Stimulated activated CD4-positive, alpha-beta T cell treated with anti-CD3 and anti-CD28 coated beads, Interleukin-1b, Interleukin-23, amount 100 ng/mL, for 4 hours (primary cell): ENCODE results near the gene ZMIZ1.

Experiments used
- DNase-seq, 2 donors: peaks; one replicate each; pipeline ENCODE4 v3.0.0-alpha.2; 2020; ENCODE audit warnings: low read depth in 2 of 2

ZMIZ1 gene

DNA sequence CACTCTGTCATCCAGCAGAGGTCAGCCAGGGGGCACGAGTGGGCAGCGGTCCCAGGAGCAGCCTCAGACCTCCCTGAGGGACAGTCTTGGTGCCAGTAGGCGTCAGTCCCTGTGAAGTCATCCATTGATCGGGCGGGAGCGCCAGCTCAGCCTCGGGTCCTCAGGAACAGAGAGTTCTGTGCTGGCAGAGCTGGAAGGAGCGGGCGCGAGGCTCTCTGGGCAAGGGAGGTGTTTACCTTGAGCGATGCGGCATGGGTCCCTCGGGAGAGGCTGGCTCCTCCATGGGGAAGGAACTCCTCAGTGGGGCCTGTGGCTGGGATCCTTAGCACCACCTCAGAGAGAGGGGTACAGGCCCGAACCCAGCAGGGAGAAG, 177.4 kb downstream of the ZMIZ1 start:
- DNase-seq, result no peak

DNA sequence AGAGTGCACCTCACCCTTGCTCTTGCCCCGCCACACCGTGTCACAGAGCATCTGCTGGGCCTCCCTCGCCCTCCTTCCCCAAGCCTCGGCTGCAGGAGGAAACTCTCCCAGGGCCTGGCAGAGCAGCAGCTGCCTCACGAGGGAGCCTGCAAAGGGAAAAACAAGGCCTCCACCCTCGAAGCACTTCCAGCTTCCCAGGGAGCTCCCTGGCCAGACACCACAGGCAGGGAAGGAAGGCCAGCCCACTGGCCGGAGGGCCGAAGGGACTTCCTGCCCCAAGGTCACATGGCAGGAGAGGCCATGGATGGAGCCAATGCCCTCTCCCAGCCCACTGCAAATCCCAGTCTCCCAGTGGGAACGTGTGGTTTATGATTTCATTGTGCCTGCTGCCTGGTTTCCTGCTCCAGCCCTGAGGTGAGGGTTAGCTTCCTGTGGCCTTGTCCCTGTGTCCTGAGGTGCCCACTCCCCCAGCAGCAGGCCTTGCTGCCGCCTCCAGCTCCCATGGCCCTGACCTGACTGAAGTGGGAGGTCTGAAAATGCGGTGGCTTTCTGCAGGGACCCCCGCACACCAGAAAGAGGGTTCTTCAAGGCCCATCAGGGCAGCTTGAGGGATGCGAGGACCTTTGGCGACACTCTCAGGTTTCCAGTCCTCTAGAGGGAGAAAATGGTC, 178.0 kb downstream of the ZMIZ1 start:
- no peak for DNase-seq

DNA sequence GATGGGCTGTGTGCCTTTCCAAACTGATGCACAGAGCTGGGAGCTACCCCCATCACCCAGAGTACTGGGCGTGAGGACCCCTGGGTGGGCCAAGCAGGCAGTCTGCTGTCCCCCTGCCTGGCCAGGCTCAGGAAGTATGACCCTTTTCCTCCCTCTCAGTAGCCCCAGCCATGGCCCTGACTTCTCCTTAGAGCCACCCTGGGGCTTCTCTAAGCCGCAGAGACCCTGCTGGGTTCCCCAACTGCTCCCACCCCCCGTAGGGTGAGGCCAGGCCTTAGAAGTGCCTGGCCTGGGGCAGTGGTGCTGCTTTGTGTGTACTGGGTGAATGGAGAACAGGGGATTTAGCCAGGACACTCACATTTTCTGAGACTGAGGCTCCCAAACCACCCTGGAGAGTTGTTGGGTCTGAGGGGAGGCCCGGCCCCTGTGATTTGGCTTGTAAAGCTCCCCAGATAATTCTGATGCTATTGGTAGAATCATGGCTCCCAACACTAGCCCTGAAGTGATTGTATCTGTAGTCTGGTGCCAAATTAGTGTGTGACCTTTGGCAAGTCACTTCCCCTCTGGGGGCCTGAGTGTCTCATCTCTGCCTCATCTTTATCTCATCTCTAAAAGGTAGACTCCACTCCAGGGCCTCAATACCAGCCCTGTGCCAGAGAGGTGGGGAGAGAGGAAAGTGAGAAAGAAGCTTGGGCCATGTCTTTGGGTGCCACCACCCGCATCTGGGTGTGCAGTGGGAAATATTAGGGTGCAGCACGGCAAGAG, 178.8 kb downstream of the ZMIZ1 start:
- DNase-seq, result no peak

DNA sequence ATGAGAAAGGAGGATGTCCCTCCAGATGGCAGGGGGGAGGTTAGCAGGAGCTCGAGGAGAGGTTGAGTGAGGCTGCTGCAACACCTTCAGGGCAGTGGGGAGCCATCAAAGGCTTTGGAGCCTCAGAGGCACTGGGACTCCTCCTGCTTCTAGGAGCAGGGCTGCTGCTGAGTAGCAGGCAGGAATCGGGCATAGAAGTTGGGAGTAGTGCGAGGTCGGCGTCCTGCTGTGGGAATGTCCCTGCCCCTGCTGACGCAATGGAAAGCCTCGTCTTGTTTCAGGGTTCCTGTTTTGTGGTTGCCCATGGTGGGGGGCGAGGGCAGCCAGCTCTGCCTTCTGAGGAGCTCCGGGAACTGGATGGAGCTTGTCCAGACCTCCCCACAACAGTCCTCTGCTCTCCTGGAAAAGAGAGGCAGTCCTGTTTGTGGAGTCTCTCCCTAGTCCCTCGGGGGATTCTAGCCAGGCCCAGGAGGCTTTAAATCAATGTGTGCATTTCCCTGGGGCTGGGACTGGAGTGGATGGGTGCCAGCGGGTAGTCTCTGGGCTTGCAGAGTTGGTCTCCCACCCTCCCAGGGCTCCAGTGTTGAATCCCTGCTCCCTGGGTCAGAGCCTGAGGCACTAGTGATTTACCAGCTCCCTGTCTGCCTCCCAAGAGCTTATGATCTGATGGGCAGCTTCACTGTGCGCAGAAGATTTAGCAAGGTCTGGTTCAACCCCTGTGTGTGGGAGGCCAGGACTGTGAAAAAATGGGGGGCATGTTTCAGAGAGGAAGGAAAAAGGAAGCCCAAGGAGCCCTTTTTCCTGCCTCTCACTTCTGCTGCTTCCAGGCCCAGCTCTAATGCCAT, 179.8 kb downstream of the ZMIZ1 start:
- no peak for DNase-seq

DNA sequence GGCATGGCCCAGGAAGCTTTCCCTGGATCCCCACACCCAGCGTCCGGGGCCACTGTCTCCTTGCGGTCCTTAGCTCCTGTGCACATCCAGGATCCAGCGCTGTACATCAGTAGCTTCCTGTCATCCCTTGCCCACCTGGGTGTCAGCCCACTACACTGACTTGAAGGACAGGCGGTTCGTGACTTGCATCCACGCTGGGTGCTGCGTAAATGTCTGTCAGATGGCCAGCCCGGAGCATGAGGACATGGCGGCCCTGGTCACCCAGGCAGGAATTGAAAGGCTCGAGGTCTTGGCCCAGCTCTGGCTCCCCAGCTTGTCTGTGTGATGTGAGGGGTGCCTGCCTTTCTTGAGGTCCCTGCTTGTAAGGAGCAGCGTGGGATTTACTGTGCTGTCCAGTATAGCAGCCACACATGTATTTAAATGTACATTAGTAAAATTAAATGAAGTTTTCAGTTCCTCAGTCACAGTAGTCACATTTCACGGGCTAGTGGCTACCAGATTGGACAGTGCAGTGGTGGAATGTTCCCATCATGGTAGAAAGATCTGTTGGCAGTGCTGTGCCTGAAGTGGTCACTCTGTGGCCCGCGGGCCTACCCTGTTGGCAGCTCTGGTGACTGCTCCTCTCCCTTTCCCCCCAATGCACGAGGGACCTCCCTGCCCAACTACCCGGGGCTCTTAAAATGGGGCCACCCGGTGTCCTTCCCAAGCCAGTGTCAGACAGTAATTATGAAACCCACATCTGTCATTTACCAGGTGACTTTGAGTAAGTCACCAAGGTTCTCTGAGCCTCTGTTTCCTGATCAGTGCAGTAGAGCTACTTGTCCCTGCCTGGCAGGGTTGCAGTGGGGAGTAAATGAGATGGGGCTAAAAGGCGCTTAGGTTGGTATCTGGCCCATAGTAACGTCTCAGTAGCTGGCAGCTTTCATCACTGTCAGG, 180.7 kb downstream of the ZMIZ1 start:
- no peak for DNase-seq

DNA sequence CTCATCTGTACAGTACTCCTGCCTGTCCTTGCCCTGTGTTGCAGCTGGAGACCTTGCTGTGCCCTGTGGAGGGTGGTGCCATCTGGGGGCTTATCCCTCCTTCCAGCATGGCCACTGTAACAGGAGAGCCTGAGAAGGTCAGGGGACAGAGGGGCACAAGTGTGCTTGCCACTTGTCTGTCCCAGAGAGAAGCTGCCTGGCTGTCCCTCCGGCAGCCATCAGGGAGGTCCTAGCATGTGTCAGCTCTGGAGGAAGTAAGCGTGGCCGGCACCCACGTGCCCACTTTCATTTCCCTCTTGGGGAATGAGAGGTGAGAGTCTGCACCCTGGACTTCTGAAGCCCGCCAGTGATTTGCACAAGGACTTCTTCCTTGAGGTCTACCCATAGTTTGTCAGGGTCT, 181.5 kb downstream of the ZMIZ1 start:
- DNase-seq, result no peak

DNA sequence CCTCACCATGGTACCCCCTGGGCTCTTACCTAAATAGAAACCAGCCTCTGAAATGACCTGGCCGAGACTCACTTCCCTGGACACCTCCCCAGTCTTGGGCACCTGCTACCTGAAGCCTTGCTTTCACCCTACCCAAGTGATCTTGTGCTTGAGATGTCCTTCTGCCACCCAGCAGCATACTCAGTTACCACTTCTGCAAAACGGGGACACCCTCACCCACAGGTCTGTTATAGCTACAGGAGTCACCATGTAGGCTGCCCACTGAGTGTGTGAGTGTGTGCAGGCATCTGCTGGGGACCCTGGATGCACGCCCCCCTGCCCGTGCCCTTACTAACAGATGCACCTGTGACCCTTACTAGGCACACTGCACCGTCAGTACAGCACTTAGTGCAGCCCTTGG, 183.7 kb downstream of the ZMIZ1 start:
- DNase-seq, result no peak

DNA sequence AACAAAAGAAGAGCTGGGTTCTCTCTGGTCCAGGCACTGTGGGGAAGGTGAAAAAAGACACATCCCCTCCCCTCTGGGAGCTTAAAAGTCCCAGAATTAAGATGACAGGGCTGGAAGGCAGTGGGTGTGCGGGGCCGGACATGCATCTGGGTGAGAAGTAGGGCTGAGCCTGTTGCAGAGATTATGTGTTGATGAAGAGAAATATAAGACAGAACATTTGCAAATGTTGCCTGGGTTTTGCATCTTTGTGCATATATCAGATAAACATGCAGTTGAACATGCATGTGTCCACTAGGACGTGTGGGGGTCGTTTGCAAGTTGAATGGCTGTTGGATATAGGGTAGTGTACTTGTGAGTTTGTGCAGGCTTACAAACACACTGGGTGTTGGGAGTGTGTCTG, 184.2 kb downstream of the ZMIZ1 start:
- no peak for DNase-seq

DNA sequence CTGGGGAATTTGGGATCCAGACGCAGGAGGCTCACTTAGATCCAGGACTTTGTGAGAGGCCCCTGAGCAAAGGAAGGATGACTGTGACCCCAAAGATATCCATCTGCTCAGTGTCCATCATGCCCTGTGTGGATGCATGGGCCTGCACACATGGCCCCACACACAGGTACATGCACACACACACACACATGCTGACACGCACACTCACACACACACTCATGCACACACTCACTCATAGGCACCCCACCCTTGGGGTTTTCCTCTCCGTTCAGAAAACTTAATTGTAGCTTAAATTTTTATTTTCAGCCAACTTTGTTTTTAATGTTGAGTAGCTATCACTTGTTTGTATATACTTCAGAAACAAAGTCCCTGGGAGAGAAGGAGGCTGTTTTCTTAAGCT, 184.9 kb downstream of the ZMIZ1 start:
- no peak for DNase-seq

DNA sequence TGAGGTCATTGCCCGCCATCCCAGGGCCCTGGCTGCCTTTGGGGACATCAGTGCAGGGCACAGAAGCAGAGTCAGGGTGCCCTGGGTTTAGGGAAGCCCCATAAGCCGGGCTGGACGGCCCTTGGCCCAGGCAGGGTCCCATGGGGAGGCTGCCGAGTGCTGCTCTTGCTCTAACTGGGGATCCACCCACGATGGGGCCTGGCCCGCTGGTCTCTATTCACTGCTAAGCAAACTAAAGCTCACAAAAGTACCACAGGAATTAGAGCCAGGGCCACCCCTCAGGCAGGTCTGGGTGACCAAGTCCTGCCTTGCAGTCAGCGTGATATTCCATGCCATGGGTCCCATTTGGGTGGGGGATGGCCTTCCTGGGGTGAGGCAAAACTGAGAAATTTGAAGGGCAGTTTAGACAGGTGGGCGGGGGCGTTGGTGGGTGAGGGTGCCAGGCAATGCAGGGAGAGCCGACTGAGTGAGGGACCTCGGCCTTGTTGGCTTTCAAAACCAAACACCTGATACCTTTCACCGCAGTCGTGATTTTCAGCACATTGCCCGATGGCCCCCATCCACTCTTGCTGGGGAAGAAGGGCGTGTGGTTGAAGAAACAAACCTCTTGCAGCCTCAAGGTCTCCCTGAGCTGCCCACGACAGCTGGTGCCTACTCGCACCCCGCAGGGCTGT, 185.7 kb downstream of the ZMIZ1 start:
- no peak for DNase-seq

DNA sequence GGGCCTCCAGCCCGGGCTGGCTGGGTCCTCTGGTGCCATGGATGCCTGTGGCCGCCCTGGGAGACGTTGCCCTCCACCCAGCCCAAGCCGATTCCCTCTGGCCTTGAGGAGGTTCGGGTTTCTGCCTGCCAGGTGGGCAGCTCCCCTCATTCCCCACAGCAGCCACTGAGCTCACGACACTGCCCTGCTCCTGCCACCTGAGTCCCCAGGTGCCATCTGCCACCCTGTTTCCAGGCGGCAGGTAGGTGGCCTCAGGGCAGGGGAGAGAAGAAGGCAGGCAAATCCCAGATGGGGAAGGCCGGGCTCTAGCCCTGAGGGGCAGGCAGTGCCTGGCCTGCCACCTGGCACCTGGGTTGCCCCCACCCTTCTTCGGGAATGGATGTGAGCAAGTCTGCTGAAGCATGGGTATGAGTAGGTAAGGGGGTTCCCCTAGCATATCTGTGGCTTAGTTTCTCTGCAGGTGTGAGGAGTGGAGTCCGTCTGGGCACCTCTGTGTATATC, 186.3 kb downstream of the ZMIZ1 start:
- no peak for DNase-seq

DNA sequence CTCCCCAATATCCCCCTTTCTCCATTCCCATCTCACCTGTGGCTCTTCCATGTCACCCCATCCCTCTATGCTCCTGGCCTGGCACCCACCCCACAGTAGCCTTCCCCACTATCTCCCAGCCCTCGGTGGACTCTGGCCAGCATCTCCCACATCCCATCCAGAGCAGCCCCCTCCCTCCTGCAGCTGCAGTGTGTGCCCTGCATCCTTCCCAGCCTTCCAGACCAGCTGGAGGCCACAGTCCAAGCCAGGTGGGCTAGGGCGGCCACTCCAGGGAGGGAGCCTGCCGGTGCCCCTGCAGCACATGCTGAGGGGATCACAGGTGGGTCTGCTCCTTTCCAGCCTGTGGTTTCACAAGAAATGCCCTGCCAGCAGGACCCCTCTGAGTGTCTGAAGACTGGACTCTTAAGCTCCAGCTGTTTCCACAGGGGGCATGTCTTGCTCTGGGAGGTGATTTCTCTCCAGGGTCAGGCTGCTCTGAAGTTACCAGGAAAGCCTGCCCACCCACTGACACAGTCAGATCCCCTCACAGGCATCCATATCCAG, 187.6 kb downstream of the ZMIZ1 start:
- no peak for DNase-seq

DNA sequence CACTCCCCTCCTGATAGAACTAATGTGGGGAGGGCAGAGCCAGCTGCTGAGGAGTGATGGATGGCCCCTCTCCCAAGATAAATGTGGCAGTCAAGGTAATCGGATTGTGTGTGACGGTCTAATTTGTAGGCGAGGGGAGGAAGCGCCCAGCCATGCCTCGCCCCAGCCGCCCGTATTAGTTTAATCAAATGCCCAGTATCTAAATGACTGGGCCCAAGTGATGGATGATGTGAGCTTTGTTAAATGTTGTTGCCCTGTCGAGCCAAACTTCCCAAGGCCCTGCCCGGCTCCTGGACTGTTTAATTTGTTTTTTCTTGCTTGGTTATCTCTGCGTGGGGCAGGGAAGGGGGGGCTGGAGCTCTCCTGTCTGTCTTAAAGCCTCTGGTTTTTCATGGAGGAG, 190.1 kb downstream of the ZMIZ1 start:
- DNase-seq, result no peak

DNA sequence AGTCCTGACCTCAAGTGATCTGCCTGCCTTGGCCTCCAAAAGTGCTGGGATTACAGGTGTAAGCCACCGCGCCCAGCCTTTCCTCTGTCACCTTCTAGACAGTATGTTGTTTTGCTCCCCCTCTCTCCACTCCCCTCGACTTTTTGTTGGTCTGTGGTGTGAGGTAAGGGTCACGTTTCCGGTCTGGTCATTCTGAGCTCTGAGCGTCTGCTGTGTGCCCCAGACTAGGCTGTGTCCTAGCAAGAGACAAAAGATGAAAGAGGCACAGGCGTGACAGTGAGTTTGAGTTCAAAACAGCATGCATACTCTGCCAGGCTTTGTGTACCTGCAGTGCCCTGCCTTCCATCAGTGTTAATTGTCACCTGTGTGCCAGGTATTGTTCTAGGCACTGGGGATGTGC, 191.1 kb downstream of the ZMIZ1 start:
- DNase-seq, result no peak

DNA sequence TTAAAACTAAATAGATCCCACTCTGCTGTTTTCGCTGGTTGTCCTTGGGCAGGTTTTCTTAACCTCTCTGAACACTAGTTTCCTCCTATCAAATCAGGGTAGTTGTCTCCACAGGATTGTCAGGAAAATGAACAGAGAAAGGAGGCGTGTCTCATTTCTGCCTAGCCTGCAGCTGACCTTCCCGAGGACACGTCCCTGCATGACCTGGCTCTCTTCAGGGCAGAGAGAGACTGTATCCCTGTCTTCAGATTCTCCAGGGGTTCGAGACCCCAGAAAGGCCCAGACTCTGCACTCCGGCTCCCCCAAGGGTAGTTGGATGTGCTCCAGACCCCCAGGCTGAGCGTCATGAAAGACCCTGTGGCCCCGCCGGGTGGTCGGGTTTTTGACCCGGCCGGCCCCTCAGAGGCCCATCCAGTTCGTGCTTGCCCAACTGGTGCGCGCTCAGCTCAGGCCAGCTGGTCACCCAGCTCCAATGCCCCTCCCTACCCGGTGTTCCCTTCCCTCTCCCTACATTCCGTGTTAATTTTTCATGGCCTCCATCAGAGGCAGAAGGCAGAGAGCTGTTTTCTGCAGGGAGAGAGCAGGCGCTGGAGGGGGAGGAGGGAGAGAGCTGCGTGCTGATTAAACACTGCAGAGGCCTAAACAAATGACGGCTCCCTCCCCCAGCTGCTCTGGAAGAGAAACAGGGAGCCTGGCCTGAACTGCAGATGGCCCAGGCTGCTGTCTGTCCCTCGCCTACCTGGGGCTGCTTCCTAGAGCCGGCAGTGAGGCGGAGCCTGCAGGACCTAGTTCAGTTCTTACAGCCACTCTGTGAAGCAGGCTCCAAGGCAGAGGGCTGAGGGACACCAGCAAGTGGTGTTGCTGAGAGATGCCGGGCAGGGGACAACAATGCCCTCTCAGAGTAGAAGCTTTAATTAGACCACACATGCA, 192.3 kb downstream of the ZMIZ1 start:
- no peak for DNase-seq

DNA sequence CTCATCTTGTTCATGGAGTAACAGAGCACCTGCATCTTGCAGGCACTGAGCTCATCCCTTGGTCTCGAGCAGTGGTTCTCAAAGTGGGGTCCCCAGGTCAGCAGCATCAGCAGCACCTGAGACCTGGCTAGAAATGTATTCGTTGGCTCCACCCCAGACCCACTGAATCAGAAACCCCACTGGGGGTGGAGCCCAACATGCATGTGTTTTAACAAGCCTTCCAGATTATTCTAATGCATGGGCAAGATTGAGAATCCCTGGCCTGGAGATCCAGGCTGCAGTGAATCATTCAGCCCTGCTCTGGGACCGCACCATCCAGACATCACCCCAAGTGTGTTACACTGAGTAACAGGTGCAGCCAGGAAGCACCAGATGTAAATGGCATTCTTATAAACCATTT, 193.4 kb downstream of the ZMIZ1 start:
- no peak for DNase-seq

DNA sequence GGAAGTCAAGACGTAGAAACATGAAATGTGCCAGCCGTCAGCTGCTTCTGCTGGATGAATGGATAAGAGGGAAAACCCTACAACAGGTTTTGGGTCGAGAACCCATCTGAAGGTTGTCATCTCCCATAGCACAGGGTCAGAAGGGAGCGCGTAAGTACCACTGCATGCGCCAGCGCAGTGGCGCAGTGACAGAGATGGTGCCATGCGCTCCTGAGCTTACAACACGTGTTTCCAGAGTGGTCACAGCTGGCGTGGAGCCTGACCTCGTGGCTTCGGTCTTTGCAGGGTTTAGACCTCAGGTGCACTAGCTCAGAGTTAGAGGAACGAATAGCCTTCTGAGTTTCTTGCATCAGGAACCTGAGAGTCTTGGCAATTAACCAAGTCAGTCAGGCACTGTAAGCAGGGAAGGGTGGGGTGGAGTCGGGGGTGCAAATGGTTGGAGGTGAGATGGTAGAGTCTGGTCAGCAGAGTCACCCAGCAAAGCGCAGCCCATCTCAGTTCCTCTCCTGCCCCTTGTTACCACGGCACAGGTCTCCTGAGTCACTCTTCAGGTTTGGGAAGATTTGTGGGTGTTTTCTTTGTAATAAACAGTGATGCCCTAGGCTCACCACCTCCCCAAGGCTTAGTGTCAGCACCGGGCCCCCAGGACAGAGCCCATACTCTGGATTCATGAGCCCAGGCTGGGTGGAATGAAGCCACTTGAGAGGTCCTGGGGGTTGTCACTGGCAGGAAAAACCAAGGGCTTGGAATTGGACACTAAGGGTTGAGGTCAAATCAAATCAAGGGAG, 194.4 kb downstream of the ZMIZ1 start:
- no peak for DNase-seq

DNA sequence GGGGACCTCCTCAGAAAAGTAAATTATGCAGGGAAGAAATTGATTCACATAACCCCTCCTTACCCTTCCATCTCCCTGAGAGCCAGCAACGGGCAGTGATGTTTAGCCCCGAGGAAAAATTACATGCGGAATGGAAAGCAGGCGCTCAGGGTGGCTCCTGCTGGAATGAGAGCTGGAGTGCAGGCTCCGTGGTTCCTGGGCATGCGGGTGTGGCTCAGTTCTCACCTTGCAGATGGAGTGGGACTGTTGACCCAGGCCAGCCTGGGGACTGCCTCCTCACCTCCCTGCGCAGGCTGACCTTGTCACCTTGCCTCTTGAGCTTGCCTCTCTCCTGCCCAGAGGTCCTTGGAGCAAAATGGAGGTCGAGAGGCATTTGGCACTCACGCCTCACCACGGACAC, 195.2 kb downstream of the ZMIZ1 start:
- no peak for DNase-seq

DNA sequence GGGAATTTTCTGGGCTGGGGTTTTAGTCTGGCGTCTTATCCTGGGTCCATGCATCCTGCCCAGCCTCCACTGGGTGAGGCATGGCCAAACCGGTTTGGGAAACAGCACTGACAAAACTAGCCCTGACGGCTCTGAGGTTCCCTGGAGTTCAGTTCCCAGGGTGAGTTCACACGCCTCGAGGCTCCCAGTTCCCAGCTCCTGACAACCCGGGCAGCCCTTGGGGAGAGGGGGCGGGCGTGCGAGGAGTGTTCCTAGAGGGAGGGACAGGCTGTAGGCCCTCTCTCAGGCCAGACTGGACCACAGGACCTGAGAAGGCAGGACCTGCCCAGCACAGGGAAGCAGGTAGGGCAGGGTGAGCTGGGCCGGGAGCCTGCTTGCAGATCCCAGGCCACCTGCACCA, 196.2 kb downstream of the ZMIZ1 start:
- no peak for DNase-seq
